ENCODE results near the gene ADGRG3.

The ADGRG3 gene

DNA sequence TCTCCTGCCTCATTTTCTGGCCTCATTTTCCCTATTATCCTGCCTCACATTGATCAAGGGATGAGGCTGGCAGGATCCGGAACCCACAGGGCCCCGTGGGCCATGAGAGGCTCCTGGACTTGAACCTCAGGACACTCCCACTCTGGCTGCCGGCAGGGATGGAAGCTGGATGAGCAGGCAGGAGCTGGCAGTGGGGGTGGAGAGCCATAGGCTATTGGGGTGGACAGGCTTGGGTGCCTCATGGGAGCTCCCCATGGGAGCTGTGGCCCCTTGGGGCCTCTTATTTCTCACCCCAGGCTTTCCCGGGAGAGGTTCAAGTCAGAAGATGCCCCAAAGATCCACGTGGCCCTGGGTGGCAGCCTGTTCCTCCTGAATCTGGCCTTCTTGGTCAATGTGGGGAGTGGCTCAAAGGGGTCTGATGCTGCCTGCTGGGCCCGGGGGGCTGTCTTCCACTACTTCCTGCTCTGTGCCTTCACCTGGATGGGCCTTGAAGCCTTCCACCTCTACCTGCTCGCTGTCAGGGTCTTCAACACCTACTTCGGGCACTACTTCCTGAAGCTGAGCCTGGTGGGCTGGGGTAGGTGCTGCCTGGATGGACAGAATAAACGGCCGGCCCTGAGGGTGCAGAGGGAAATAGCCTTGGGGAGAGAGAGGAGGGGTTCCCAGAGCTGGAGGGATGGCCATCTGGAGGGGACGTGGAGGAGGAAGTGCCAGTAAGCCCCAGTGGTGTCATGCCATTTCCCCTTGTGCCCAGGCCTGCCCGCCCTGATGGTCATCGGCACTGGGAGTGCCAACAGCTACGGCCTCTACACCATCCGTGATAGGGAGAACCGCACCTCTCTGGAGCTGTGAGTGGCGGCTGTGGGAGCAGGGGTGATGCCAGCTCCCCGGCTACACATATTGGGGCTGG lies 15.8 kb downstream of the ADGRG3 start:
- Histone ChIP-seq H3K36me3 (ENCODE audit: control insufficient read depth, insufficient read depth, low read length) (no peaks in the 10 kb centered on the region), H3K9me3 (ENCODE audit: control insufficient read depth, low read length) (no peaks in the 10 kb centered on the region), H3K27ac (ENCODE audit: insufficient read depth, low read depth, low read length, poor library complexity, severe bottlenecking) (no peak overlapping the region), H3K4me3 (ENCODE audit: insufficient read depth, low read depth, low read length) (no peak overlapping the region), H3K4me1 (ENCODE audit: control insufficient read depth, insufficient read depth, low read length) (no peaks in the 10 kb centered on the region), H3K27me3 (ENCODE audit: control insufficient read depth, insufficient read depth, low read length, poor library complexity, severe bottlenecking) (no peaks in the 10 kb centered on the region)
- WGBS, 2 experiments = 90 to 93% methylated on average over 18 of the region's 18 CpGs

DNA sequence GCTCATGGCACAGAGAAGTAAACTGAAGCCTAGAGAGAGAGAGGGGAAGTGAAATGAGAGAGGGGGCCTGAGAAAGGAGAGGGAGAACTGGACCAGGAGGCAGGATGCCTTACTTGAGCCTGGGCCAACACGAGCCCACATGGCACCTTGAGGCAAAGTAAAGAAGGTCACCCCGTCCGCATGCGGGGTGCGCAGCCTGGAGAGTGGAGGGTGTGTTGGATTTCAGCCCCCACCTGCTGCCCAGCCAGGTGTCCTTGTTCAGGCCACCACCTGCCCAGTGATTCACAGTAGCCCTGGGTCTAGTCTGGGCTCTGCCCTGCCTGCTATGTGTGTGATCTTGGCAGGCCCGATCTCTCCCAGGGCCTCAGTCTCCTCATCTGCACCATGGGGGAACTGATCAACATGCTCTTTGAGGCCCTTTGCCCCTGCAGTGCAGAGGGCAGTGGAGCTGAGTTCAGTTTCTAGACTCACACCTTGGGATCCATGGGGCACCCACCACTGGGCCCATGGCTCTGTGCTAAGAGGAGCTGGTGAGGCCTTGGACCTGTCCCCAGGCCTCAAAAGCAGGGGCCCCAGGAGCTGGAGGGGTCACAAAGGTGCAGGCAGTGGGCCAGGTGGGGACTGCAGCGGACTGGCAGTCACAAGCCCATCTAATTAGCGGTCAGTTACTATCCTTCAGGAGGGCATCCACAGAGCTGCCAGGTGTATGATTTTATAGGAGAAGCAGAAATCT lies 16.7 kb downstream of the ADGRG3 start:
- H3K4me1 ChIP-seq (ENCODE audit: control insufficient read depth, insufficient read depth, low read length) = peaks cover 6% of the 10 kb centered on the region
- no peaks in the 10 kb centered on the region for H3K36me3 ChIP-seq (ENCODE audit: control insufficient read depth, insufficient read depth, low read length)
- H3K27me3 ChIP-seq (ENCODE audit: control insufficient read depth, insufficient read depth, low read length, poor library complexity, severe bottlenecking) = no peaks in the 10 kb centered on the region
- H3K27ac ChIP-seq (ENCODE audit: insufficient read depth, low read depth, low read length, poor library complexity, severe bottlenecking) = no peak overlapping the region
- H3K4me3 ChIP-seq (ENCODE audit: insufficient read depth, low read depth, low read length) = no peak overlapping the region
- WGBS, 2 experiments = 95 to 98% methylated on average over 8 of the region's 8 CpGs
- H3K9me3 ChIP-seq (ENCODE audit: control insufficient read depth, low read length) = no peaks in the 10 kb centered on the region

DNA sequence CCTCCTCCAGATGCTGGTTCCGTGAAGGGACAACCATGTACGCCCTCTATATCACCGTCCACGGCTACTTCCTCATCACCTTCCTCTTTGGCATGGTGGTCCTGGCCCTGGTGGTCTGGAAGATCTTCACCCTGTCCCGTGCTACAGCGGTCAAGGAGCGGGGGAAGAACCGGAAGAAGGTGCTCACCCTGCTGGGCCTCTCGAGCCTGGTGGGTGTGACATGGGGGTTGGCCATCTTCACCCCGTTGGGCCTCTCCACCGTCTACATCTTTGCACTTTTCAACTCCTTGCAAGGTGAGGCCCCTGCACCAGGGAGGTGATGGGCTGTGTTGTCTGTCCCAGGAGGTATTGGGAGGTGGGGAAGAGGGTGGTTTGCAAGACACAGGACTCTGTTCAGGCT lies 17.5 kb downstream of the ADGRG3 start:
- WGBS, 2 experiments = 92 to 96% methylated on average over 11 of the region's 11 CpGs
- Histone ChIP-seq H3K36me3 (ENCODE audit: control insufficient read depth, insufficient read depth, low read length) (no peaks in the 10 kb centered on the region), H3K9me3 (ENCODE audit: control insufficient read depth, low read length) (no peaks in the 10 kb centered on the region), H3K4me1 (ENCODE audit: control insufficient read depth, insufficient read depth, low read length) (peaks cover 6% of the 10 kb centered on the region), H3K27me3 (ENCODE audit: control insufficient read depth, insufficient read depth, low read length, poor library complexity, severe bottlenecking) (no peaks in the 10 kb centered on the region), H3K4me3 (ENCODE audit: insufficient read depth, low read depth, low read length) (no peak overlapping the region), H3K27ac (ENCODE audit: insufficient read depth, low read depth, low read length, poor library complexity, severe bottlenecking) (no peak overlapping the region)

DNA sequence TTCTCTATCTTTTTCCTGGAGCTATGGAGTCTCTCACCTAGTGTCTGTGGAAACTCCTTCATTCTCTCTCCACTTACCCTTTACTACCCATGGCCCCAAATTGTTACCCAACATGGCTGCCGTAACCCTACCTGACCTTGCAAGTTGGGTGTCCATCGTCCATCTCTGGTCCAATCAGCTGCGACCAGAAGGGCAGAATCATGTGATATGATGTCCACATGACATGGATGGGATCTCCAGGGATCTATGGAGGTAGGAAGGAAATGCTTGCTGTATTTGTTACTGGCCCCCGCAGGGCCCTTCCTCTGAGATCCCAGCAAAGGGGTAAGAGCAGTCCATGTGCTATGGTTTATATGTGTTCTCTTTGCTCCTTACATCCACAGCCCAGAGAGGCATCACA lies 18.5 kb downstream of the ADGRG3 start:
- Histone ChIP-seq H3K4me1 (ENCODE audit: control insufficient read depth, insufficient read depth, low read length) (peaks cover 6% of the 10 kb centered on the region), H3K9me3 (ENCODE audit: control insufficient read depth, low read length) (no peaks in the 10 kb centered on the region), H3K27me3 (ENCODE audit: control insufficient read depth, insufficient read depth, low read length, poor library complexity, severe bottlenecking) (no peaks in the 10 kb centered on the region), H3K27ac (ENCODE audit: insufficient read depth, low read depth, low read length, poor library complexity, severe bottlenecking) (no peak overlapping the region), H3K36me3 (ENCODE audit: control insufficient read depth, insufficient read depth, low read length) (no peaks in the 10 kb centered on the region), H3K4me3 (ENCODE audit: insufficient read depth, low read depth, low read length) (no peak overlapping the region)
- 75 to 78% methylated on average over 4 of the region's 4 CpGs for WGBS, 2 experiments

DNA sequence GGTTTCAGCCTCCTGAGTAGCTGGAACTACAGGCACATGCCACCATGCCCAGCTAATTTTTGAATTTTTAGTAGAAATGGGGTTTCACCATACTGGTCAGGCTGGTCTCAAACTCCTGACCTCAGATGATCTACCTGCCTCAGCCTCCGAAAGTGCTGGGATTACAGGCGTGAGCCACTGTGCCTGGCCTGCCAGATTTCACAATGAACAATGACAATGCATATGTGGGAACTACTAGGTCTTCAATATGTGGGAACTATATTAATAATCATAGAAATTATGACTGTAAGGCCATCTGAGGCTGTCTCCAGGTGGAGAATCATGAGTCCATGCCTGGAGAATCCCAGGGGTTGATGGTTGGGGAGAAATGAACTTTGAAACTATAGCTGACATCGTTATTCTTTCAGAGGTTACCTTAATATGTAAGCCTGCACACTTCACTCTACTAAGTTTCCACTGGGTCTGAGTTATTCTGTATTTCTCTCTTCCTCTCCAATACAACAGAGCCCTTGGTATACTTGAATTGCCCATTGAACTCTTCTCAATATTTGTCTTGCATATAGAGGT lies 19.3 kb downstream of the ADGRG3 start:
- Histone ChIP-seq H3K27ac (ENCODE audit: insufficient read depth, low read depth, low read length, poor library complexity, severe bottlenecking) (no peak overlapping the region), H3K9me3 (ENCODE audit: control insufficient read depth, low read length) (no peaks in the 10 kb centered on the region), H3K36me3 (ENCODE audit: control insufficient read depth, insufficient read depth, low read length) (no peaks in the 10 kb centered on the region), H3K4me3 (ENCODE audit: insufficient read depth, low read depth, low read length) (no peak overlapping the region), H3K27me3 (ENCODE audit: control insufficient read depth, insufficient read depth, low read length, poor library complexity, severe bottlenecking) (no peaks in the 10 kb centered on the region), H3K4me1 (ENCODE audit: control insufficient read depth, insufficient read depth, low read length) (peaks cover 6% of the 10 kb centered on the region)
- WGBS, 2 experiments = 86 to 89% methylated on average over 3 of the region's 3 CpGs

DNA sequence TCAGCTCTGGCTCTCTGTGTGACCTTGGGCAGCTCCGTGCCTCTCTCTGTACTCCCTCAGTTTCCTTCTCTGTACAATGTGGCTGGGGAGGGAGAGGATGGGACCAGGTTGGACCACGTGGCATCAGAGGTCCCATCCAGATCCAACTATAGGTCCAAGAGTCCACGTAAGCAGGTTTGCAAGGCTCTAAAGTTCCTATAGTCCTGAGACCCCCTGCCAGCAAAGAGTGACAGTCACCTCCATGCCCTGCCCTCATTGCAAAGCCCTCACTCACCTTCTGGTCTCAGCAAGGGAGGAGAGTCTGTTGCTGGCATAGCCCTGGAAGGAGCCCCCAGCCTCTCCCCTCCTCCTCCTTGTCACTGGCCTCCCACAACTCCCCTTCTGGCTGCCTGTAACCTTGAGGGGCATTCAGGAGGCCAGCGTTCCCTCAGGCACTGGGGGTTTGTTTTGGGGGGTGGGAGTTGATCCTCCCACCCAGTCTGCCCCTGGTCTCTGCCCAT lies 20.4 kb downstream of the ADGRG3 start:
- H3K27me3 ChIP-seq (ENCODE audit: control insufficient read depth, insufficient read depth, low read length, poor library complexity, severe bottlenecking) = no peaks in the 10 kb centered on the region
- no peak overlapping the region for H3K4me3 ChIP-seq (ENCODE audit: insufficient read depth, low read depth, low read length)
- peaks cover 6% of the 10 kb centered on the region for H3K4me1 ChIP-seq (ENCODE audit: control insufficient read depth, insufficient read depth, low read length)
- 75 to 79% methylated on average over 4 of the region's 4 CpGs for WGBS, 2 experiments
- no peaks in the 10 kb centered on the region for H3K9me3 ChIP-seq (ENCODE audit: control insufficient read depth, low read length)
- H3K27ac ChIP-seq (ENCODE audit: insufficient read depth, low read depth, low read length, poor library complexity, severe bottlenecking) = no peak overlapping the region
- no peaks in the 10 kb centered on the region for H3K36me3 ChIP-seq (ENCODE audit: control insufficient read depth, insufficient read depth, low read length)

DNA sequence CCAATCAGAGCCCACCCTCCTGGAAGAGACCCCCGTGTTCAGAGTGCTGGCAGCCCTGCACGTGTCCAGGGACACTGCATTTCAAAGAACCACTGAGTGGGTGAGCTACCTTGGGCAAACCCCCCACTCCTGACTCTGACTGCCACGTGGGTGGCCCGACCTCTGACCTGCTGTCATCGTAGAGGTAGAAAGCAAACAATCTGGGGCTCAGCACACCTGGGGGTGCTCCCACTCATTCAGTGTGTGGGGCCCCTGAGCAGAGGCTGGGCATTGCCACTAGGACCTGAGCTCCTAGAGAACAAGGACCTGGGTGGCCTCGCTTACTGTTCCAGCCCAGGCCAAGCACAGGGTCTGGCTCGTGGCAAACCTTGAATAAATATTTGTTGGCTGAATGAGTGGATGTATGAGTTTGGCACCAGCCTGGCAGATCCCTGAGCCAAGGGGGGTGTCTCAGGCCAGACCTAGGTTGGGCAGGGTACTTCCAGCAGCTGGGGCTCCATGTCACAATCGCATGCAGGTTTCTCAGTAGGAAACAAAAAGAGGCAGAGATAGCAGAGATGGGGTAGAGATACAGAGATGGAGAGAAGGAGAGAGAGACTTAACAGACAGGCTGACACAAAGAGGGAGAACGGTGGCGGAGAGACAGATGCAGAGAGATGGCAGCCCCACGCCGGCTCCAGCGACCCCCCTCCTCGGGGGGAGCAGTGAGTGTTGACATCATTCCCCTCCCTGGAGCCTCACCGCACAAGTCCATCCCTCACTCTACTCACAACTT lies 21.1 kb downstream of the ADGRG3 start:
- 76 to 82% methylated on average over 15 of the region's 15 CpGs for WGBS, 2 experiments
- H3K27me3 ChIP-seq (ENCODE audit: control insufficient read depth, insufficient read depth, low read length, poor library complexity, severe bottlenecking) = no peaks in the 10 kb centered on the region

DNA sequence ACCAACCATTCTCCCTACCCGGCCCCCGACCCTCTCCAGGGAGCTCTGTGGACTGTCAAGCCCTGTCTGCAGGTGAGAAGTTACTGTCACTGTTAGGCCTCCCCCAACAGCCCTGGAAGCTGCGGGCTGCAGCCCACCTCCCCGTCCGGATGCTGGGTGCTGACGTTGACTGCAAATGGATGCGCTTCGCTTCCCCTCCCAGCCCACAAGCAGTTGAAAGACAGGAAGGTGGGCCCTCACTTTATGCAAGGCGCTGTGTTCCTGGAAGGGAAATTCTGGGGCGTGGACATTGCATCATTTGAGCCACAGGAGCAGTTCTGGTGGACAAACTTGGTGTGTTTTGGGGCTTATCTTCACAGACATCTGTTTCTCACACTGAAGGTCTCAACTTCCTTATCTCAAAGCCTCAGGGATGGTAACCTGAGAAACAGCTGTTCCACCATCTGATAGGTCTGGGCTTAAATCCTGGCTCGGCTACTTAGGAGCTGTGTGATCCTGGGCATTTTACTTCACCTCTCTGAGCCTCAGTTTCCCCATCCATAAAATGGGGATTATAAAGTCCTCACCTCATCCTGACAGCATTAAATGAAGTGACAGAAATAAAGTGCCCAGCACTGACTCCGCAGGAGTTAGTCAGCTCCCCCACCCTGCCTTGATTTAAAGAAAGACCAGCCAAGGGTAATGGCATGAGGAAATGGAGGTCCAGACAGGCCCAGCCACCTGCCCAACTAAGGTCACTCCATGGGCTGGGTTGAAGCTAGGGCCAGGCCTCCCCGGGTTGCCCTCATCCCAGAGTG lies 21.9 kb downstream of the ADGRG3 start:
- Histone ChIP-seq H3K4me1 (ENCODE audit: control insufficient read depth, insufficient read depth, low read length) (peaks cover 6% of the 10 kb centered on the region), H3K9me3 (ENCODE audit: control insufficient read depth, low read length) (no peaks in the 10 kb centered on the region), H3K4me3 (ENCODE audit: insufficient read depth, low read depth, low read length) (no peak overlapping the region), H3K27me3 (ENCODE audit: control insufficient read depth, insufficient read depth, low read length, poor library complexity, severe bottlenecking) (no peaks in the 10 kb centered on the region), H3K36me3 (ENCODE audit: control insufficient read depth, insufficient read depth, low read length) (no peaks in the 10 kb centered on the region), H3K27ac (ENCODE audit: insufficient read depth, low read depth, low read length, poor library complexity, severe bottlenecking) (no peak overlapping the region)
- WGBS, 2 experiments = 81 to 84% methylated on average over 13 of the region's 13 CpGs

More for the DNA sequence above, 21.1 kb downstream of the ADGRG3 start:
- H3K9me3 ChIP-seq (ENCODE audit: control insufficient read depth, low read length) = no peaks in the 10 kb centered on the region
- no peak overlapping the region for H3K4me3 ChIP-seq (ENCODE audit: insufficient read depth, low read depth, low read length)
- no peak overlapping the region for H3K27ac ChIP-seq (ENCODE audit: insufficient read depth, low read depth, low read length, poor library complexity, severe bottlenecking)
- peaks cover 6% of the 10 kb centered on the region for H3K4me1 ChIP-seq (ENCODE audit: control insufficient read depth, insufficient read depth, low read length)
- no peaks in the 10 kb centered on the region for H3K36me3 ChIP-seq (ENCODE audit: control insufficient read depth, insufficient read depth, low read length)

DNA sequence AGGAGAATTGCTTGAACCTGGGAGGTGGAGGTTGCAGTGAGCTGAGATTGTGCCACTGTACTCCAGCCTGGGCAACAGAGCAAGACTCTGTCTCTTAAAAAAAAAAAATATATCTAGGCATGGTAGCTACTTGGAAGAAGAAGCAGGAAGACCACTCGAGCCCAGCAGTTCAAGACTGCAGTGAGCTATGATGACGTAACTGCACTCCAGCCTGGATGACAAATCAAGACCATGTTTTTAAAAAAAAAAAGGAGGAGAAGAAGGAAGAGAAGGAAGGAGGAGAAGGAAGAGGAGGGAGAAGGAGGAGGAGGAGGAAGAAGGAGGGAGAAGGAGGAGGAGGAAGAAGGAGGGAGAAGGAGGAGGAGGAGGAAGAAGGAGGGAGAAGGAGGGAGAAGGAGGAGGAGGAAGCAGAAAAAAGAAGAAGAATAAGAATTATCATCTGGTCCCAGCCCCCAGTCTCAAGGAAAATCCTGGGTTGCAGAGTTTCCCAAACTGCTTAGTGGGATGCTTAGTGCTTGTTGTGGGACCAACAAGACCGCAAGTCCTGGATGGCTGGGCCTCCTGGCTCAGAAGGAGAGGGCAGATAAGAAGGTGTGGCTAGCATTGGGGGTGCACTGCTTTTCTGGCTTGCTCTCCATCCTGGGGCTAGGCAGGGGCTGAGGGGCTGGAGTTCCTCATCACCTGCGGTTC lies 22.8 kb downstream of the ADGRG3 start:
- H3K9me3 ChIP-seq (ENCODE audit: control insufficient read depth, low read length) = no peaks in the 10 kb centered on the region
- H3K27ac ChIP-seq (ENCODE audit: insufficient read depth, low read depth, low read length, poor library complexity, severe bottlenecking) = no peak overlapping the region
- 93 to 95% methylated on average over 4 of the region's 4 CpGs for WGBS, 2 experiments
- peaks cover 6% of the 10 kb centered on the region for H3K4me1 ChIP-seq (ENCODE audit: control insufficient read depth, insufficient read depth, low read length)
- H3K4me3 ChIP-seq (ENCODE audit: insufficient read depth, low read depth, low read length) = no peak overlapping the region
- H3K27me3 ChIP-seq (ENCODE audit: control insufficient read depth, insufficient read depth, low read length, poor library complexity, severe bottlenecking) = no peaks in the 10 kb centered on the region
- no peaks in the 10 kb centered on the region for H3K36me3 ChIP-seq (ENCODE audit: control insufficient read depth, insufficient read depth, low read length)

All from ectodermal cell (in vitro differentiated cells).